Stimulated activated CD4-positive, alpha-beta T cell treated with anti-CD3 and anti-CD28 coated beads, TNF-alpha, amount 100 ng/mL, for 24 hours (primary cell): Measurements from ENCODE around the gene PPP1R12B.
"Not testable (repeated sequence)": the region's sequence is repeated elsewhere in the genome, so short reads cannot be mapped to it uniquely, and the experiment has no call there.

Experiments used
- DNase-seq, 3 experiments: peaks; one replicate each; pipeline ENCODE4 v3.0.0-alpha.2; 2020; ENCODE audit warnings: low read depth in 3 of 3

Gene PPP1R12B

DNA sequence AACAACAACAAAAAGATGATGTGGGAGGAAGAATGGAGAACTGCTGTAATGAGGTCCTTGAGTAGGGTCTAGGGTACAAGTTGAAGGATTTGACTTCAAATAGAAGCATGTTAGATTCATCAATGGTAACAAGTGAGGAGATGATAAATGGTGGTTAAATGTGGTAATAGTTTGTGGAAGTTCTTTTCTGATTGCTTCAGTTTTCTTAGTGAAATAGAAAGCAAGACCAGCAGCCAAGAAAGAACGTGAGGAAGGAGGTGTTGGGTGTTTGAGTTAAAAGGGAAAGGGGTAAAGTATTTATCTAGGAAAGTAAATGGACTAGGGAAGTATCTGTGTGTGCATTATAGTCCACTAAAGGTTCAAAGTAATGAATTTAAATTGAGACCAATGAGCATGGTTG is 177.6 kb downstream of the PPP1R12B start:
- not testable (repeated sequence) for DNase-seq

DNA sequence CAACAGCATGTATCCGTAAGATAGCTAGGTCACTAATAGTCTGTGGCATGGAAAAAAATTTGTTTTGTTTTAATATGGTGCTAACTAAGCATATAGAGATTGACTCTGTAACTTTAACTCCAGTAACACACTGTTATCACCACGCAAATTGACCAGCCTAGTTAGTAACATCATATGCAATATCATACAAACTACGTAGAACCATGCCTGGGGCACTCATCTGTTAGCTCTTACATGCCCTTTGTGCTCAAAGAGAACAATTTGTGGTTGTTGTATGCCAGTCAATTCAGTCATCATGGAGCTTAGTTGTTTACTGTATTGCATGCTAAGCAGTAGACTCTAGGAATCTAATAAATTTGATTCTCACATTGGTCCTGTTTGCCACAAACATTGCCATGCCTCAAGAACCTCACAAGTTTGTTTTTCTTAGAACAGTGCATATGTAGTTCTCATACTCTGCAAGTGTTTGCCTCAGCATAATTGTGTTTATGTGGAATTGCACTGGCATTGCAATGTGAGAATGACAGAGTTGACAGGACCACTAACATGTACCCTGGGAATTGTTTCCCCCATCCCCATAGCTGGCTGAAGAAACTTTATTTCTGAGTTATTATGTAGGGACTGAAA is 179.7 kb downstream of the PPP1R12B start:
- DNase-seq, result not testable (repeated sequence)

DNA sequence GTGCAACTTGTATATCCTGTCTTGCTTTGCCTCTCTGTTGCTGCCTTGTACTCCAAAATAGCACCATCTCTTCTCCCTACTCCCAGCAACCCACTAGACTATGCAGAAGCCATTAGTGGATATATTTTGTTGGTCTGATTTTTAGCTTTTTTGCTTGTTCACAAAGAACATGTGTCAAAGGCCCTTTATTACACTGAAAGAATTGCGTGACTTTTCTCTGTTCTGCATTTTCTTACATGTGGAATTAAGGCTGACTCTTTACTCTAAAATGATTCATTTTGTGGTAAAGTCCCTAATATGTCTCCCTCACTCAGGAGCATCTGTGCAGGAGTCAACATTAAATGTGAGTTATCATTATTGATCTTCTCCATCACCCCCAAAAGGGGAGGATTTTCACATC is 182.2 kb downstream of the PPP1R12B start:
- not testable (repeated sequence) for DNase-seq

DNA sequence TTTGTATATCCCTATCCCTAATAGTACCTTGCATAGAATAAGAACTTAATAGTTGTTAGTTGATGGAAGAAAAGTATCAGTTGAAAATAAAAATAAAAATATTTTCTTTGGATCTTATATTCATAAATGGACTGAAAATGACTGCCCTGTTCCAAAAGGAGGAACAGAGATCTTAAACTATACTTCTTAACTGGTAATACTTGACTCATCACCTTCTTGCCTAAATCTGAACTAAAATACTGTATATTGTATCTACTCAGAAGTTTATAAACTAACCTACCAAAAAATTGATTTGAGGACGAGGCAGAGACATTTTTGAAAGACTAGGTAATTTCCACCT is 182.9 kb downstream of the PPP1R12B start:
- no peak for DNase-seq

DNA sequence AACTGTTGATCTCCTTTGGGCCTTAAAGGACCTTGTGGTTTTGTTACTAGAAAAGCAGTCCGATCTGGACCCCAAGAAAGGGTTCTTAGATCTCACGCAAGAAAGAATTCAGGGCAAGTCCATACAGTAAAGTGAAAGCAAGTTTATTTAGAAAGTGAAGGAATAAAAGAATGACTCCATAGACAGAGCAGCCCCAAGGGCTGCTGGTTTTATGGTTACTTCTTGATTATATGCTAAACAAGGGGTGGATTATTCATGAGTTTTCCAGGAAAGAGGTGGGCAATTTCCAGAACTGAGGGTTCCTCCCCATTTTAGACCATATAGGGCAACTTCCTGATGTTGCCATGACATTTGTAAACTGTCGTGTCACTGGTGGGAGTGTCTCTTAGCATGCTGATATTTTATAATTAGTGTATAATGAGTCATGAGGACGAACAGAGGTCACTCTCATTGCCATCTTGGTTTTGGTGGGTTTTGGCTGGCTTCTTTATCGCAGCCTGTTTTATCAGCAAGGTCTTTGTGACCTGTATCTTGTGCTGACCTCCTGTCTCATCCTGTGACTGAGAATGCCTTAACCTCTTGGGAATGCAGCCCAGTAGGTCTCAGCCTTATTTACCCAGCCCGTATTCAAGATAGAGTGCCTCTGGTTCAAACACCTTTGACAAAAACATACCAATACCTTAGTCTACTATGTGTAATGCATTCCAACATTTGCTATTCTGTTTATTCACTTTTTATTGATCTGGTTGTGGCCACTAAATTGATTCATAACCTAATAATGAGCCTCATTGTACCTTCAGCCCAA is 183.5 kb downstream of the PPP1R12B start:
- not testable (repeated sequence) for DNase-seq

DNA sequence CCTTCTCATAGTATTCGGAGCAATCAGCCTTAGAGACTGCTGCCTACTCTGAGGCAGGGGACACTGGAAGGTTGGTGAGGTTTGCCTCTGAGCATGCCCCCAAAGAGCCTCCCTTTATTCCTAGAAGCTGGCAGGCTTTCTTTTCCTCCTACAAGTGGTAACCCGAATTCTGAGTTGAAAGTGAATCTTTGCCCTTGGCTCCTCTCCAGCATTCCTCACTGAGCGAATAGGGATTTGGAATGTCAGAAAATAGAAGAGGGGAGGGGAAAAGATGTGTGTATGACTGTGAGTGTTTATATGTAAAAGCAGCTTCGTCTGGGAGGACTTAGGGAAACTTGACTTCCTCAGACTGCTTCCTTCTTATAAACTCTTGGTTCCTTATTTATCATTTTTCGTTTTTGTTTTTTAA is 190.7 kb downstream of the PPP1R12B start:
- not testable (repeated sequence) for DNase-seq

DNA sequence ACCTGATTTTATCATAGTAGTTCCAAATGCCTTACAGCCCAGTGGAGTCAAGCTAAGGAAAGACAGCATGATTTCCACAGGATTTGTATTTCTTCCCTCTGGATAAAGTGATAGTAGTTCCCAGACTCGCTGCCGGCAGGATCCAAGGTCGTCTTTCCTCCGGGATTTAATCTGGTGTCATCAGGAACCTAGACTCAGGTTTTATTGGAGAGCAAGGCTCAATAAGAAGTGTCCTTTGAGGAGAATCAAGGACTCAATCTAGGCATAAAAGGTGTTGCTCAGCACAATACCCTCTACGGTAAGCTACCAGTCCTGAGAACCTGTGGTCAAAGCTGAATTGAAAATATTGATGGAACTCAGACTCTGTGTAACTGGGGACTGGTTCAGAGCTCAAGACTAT is 191.1 kb downstream of the PPP1R12B start:
- not testable (repeated sequence) for DNase-seq

DNA sequence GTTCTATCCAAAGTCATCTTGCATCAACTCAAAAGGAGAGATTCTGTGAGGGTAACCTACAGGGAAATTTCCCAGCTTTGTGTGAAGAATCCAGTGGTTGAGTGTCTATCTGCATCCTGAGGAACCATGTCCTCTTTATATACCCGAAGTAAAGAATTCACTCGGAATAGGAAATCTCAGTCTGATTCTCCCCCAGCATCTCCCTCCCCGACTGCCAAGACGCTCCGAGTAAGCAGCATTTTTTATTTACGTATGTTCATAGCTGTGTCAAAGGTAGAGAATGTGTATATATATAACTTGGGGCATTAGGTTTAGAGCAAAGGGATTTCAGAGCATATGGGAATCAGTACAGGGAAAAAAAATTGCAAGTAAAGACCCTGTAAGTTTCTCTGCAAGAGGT is 191.5 kb downstream of the PPP1R12B start:
- no peak for DNase-seq

DNA sequence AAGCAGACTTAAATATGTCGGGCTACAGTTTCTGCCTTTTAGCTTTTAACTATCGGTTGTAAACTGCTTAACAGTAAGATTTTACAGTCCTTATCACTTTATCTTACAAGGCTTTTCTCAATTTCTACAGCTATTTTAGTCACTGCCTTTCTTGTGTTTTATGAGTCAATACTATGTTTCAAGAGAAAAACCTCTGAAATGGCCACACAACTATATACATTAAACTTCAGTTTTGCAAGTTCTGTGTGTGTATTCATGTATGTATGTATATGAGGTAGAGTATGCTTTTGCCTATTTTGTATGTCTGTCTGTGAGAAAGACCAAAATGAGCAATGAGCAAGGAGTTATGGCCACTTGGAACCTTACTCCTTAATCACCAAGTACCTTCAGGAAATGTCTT is 191.9 kb downstream of the PPP1R12B start:
- no peak for DNase-seq

DNA sequence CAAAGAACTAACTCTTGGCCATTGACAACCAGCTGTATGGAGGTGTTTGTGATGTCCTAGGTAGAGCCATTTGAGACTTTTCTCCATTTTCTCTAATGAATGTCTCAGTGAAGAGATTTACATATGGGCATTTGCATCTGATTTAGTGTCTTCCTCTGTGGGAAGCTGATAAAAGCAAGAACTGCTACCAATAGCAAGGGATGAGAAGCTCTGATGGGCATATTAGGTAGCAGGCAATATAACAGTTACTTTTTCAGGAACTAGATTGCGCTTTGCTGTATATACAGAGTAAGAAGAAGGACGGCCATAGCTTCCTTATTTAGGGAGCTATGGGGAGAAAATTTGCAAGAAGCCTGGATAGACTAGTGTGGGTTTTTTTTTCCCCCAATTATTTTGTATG is 192.4 kb downstream of the PPP1R12B start:
- not testable (repeated sequence) for DNase-seq

DNA sequence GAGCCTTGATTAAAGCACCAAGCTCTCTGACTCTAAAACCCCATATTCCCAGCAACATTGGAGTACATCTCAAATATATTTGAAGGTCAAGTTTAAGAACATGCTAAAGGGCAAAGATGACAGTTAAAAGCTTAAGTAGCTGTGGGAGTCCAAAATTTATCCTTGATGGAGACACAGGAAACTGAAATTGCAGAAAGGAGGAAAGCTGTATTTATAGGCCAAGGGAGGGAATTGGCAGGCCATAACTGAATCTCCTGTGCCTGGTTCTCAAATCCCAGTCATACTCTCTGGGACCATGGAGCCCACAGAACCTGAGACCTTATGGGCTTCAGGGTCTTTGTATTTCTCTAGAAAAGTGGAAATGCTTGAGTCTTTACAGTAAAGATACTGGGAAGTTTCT is 193.9 kb downstream of the PPP1R12B start:
- DNase-seq, result not testable (repeated sequence)

DNA sequence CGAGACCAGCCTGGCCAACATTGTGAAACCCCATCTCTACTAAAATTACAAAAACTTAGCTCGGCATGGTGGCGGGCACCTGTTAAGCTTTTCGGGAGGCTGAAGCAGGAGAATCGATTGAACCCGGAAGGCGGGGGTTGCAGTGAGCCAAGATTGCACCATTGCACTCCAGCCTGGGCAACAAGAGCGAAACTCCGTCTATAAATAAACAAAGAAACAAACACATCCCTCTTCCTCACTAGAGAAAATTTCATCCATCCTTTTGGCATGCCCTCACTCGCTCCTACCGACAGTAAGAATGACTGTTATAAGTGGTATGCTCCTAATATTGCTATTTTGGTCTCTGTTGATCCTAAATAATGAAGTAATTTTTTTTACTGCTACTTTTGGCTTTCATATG is 195.0 kb downstream of the PPP1R12B start:
- not testable (repeated sequence) for DNase-seq

DNA sequence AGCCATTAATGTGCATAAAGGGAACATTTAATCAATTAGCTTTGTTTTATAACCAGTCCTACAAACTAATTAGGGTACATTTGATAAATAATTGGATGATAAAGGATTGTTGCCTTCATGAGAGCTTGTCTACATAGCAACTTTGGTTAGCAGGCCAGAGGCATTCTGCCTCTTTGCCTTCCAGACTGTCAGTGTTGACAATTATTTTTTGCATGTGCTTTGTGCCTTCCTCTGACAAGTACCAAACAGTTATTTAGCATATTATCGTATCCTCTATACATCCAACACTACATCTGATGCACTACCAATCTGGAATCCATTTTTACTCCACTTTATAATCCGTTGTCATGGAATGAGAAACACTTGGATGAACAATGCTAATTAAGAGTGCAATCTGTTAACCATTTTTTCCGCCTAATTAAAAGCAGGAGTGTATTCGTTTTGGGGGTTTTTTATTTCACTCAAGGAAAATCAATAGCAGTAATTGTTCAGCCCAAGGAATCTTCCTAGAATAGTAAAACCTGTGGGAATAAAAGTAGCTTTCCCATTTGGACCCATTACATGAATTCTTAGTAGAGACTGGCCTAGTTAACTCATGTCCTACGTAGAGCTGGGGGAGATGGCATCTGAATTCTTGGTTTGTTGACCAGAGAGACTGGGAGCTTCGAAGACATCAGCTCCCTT is 196.4 kb downstream of the PPP1R12B start:
- not testable (repeated sequence) for DNase-seq

DNA sequence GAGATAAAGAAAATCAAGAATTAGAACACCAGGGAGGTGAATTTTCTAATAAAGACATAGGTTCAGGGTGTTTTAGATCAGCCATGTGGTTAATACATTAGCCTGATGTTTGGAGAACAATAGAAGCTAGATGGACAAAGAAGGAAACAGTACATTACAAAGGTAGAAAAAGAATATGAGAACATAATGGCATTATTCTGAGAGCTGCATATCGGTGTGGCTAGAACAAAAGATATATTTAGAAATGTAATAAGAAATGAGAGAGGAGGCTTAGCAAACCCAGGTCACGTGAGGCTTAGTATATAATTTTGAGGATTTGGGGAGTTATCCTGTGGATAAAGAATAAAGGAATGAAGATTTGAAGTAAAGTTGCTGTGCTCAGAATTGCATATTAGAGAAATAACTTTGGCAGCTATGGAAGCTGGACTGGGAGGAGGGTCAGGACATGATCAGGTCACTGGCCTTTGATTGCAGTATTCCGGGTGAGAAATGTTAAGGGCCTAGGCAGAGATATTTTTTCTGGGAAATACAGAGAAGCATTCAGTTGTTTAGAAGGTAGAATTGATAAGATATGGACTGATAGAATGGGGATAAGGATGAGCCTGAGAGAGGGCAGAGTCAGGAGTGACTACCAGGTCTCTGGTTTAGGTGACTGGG is 197.3 kb downstream of the PPP1R12B start:
- DNase-seq, result not testable (repeated sequence)

DNA sequence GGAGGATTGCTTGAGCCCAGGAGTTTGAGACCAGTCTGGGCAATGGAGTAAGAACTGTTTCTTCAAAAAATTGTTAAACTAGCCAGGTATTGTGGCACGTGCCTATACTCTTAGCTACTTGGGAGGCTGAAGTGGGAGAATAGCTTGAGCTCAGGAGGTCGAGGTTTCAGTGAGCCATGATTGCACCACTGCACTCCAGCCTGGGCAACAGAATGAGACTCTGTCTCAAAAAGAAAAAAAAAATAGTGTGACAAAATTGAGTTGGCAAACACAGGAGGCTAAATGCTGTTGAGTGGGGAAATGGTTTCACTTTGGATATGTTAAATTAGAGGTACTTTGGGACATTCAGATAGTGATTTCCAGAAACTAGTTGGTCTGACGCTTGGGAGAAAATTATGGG is 197.9 kb downstream of the PPP1R12B start:
- DNase-seq, result not testable (repeated sequence)

DNA sequence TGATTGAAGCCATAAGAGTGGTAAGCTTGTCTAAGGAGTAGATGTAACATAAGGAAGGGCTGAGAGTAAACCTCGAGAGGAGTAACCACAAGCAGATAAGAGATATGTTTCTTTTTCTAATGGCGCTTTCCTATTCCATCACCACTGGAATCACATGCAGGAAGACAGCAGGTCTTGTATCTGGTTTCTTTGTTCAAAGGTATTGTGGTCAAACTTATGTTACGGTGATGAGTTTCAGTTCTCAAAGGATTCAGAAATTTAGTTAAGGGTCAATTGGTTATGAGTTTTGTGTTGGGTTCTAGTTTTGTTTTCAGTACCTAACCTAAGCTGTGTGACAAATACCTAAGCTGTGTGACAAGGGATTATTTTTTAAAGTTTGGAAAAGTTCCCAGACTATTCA is 198.3 kb downstream of the PPP1R12B start:
- not testable (repeated sequence) for DNase-seq

DNA sequence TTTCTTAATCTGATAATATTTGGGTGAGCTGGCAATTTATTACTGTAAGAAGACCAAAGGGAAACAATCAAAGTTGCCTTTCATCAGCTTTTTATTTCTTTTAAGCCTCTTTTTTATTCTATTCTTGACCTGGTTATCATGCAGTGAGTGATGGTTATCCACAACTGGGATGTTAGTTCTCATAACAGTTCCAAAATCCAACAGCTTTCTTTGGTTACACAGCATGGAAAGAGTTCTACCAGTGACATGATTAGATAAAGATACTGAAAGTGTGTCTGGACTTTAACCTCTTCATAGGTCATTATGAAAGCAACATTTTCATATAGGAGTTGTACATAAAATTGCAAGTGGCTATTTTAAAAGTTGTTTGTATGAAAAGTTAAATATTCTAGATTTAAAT is 198.7 kb downstream of the PPP1R12B start:
- DNase-seq, result no peak

DNA sequence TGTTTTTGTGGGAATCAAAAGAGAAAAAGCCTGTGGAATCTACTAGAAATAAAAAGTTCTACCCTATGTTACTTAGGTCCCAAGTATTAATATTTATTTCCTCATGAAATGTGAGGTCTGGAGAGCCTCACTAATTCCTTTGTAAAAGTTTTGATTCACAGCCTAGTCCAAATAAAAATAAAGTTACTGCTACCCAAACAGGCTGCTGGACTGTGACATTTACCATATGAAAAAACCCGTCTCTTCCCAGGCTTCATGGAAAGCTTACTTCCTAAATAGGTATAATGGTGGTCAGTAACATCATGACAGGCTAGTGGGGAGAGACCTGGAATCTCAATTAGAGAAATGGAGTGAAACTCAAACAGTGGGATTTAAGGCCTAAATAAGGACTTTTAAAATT is 201.6 kb downstream of the PPP1R12B start:
- DNase-seq, result not testable (repeated sequence)

DNA sequence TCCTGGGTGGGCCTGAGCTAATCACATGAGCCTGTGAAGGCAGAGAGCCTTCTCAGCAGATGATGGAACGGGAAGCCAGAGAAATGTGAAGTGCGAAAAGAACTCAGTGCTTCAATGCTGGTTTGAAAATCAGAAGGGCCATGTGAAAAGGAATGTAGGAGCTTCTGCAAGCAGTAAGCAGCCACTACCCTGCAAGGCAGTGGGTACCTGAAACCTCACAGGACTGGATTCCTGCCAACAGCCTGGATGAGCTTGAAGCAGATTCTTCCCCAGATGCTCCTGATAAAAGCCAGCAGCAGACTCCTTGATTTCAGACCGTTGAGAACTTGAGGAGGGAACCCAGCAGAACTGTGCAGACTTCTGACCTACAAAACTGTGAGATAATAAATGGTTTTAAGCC is 203.2 kb downstream of the PPP1R12B start:
- no peak for DNase-seq

DNA sequence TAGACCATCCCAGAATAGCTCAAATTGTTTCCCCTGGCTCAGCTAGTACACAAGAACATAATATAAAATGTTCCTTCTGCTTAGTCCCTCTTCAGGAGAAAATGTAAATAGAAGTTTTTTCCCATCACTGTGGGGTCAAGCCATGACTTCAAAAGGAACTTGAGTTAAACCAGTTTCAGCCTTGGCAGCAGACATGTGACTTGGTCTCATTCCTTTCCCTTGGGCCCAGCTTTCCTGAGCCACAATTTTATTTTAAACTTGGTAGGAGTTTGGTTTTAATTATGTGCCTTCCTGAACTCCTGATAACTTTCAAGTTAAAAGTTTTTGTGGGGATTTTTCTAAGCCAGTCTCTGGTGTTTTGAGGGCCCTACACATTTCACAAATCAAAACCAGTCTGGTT is 204.1 kb downstream of the PPP1R12B start:
- DNase-seq, result not testable (repeated sequence)

DNA sequence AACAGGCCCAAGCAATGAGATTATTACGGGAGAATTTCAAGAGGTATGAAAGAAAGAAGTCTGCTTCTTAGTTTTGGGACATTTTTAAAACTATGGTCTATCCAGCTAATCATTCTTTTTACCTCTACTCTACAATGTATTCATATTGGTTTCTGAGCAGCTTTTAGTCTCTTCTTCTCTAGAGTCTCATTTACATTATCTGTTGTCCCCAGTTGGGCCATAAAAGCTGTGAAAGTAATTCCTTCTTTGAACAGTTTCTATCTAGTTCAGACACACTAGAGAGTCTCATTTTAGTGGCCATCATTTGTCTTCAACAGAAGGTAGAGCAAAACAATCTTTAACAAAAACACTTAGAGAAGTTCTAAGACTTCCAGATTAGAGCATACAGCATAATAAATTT is 204.6 kb downstream of the PPP1R12B start:
- not testable (repeated sequence) for DNase-seq

DNA sequence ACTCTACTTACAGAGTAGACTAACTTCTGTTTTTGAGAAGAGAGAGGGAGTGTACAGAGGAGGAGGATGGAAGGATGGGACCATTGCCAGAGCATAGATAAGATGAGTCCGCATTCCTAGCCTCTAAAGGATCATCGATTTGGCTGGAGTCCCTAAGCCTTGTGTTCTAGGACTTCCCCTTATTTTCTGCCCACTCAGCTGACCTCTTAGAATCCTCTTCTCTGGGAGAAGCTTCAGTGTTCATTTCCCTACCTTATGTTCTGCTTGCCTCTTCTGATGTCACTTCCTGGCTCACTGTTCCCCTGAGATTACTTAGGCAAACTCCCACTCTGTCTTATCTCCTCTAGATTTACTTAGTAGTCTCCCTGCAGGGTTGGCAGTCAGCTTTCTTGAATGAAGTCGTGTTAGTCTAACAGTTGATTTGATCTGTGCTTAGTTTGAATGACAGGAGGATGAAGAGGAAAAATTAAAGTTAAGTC is 205.1 kb downstream of the PPP1R12B start:
- no peak for DNase-seq
